ENCODE results near the gene MYO3B.

GRCh38 chr2:170436077-170436943, 258.4 kb downstream of the MYO3B start:
- TF ChIP-seq SP1 (IDR thresholded peaks at IDR 0.05) (no peak), TARDBP (IDR thresholded peaks at IDR 0.05) (no peak), LEF1 (IDR thresholded peaks at IDR 0.05; ENCODE audit: borderline replicate concordance) (no peak), SUZ12 (IDR thresholded peaks at IDR 0.05) (no peak), NFRKB (IDR thresholded peaks at IDR 0.05) (no peak), FOXM1 (IDR thresholded peaks at IDR 0.05; ENCODE audit: borderline replicate concordance) (no peak)
